Prostate gland (tissue), 2 donors: ENCODE data around the gene PRMT5.

Source experiments
- POLR2A ChIP-seq: fragments of 450-650 bp; IDR thresholded peaks from one replicate; pipeline ENCODE4 v1.6.1; 2016; ENCODE audit warnings: antibody characterized with exemption, mild to moderate bottlenecking
- POLR2AphosphoS5 ChIP-seq: sonication (generic); formaldehyde crosslinking; IDR thresholded peaks from one replicate; pipeline ENCODE4 v1.6.1; 2017; ENCODE audit warnings: antibody characterized with exemption
- TF ChIP-seq, protein P1 (sequence below), 4 experiments: fragments of 200-600 bp in 2 of 4; fragments of 450-650 bp in 2 of 4; sonication (generic) in 2 of 4; IDR thresholded peaks; 1 replicate in 3 of 4; 2 replicates in 1 of 4; pipeline ENCODE4 v1.5.1; 2016 to 2019; ENCODE audit warnings: antibody characterized with exemption in 4 of 4, mild to moderate bottlenecking in 2 of 4, moderate library complexity in 2 of 4

DNA sequence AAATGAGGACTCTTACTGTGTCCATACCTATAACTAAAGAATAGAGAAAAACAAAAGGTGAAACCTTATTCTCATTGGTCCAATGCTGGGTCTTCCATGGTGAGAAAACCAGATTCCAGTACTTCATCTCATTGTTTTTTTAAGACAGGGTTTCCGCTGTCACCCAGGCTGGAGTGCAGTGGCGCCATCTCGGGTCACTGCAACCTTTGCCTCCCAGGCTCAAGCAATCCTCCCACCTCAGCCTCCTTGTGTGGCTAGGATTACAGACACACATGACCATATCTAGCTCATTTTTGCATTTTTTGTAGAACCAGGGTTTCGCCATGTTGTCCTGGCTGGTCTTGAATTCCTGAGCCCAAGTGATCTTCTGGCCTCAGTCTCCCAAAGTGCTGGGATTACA lies 23.5 kb downstream of the PRMT5 start:
- TF ChIP-seq, protein P1, sequence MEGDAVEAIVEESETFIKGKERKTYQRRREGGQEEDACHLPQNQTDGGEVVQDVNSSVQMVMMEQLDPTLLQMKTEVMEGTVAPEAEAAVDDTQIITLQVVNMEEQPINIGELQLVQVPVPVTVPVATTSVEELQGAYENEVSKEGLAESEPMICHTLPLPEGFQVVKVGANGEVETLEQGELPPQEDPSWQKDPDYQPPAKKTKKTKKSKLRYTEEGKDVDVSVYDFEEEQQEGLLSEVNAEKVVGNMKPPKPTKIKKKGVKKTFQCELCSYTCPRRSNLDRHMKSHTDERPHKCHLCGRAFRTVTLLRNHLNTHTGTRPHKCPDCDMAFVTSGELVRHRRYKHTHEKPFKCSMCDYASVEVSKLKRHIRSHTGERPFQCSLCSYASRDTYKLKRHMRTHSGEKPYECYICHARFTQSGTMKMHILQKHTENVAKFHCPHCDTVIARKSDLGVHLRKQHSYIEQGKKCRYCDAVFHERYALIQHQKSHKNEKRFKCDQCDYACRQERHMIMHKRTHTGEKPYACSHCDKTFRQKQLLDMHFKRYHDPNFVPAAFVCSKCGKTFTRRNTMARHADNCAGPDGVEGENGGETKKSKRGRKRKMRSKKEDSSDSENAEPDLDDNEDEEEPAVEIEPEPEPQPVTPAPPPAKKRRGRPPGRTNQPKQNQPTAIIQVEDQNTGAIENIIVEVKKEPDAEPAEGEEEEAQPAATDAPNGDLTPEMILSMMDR (IDR thresholded peaks at IDR 0.05), result no peak
- TF ChIP-seq POLR2AphosphoS5 (no peak), POLR2A (no peak)
